Stimulated activated CD8-positive, alpha-beta memory T cell treated with anti-CD3 and anti-CD28 coated beads, Interleukin-15, amount 100 ng/mL, for 1 hour (primary cell): ENCODE data around the gene EDNRA.
"Not testable (repeated sequence)": the region's sequence is repeated elsewhere in the genome, so short reads cannot be mapped to it uniquely, and the experiment has no call there.

ENCODE experiments used
- DNase-seq: peaks from one replicate; pipeline ENCODE4 v3.0.0-alpha.2; 2020; ENCODE audit warnings: low read depth

EDNRA gene

GRCh38 chr4:147480891-147481576 is at the start of gene EDNRA:
TSS of gene EDNRA (plus strand) at chr4:147481097. CDS start at chr4:147485682, 4,585 bp downstream.
- no peak for DNase-seq

GRCh38 chr4:147434370-147434769 is 46.5 kb upstream of the EDNRA start:
- not testable (repeated sequence) for DNase-seq

- DNase-seq: no peak
These were observed 40.5 kb upstream of the EDNRA start for GRCh38 chr4:147440442-147440841.

GRCh38 chr4:147447786-147448185 is 33.1 kb upstream of the EDNRA start:
- DNase-seq: no peak

GRCh38 chr4:147453561-147454141 is 27.2 kb upstream of the EDNRA start:
- no peak for DNase-seq

GRCh38 chr4:147456706-147457105 is 24.2 kb upstream of the EDNRA start:
- no peak for DNase-seq

- DNase-seq: no peak
These were observed 19.7 kb upstream of the EDNRA start for GRCh38 chr4:147461161-147461560.

- no peak for DNase-seq
These were observed 17.8 kb upstream of the EDNRA start for GRCh38 chr4:147463065-147463464.

GRCh38 chr4:147465461-147465860 is 15.4 kb upstream of the EDNRA start:
- DNase-seq: no peak

- no peak for DNase-seq
These were observed 3.5 kb upstream of the EDNRA start for GRCh38 chr4:147477439-147477838.

GRCh38 chr4:147479376-147479775 is 1.5 kb upstream of the EDNRA start:
- DNase-seq: no peak

- DNase-seq: no peak
These were observed 1.1 kb upstream of the EDNRA start for GRCh38 chr4:147479786-147480185.

- DNase-seq: no peak
These were observed 401 bp upstream of the EDNRA start for GRCh38 chr4:147480502-147480890.

- DNase-seq: no peak
These were observed 746 bp downstream of the EDNRA start for GRCh38 chr4:147481577-147482109.

- no peak for DNase-seq
These were observed 1.4 kb downstream of the EDNRA start for GRCh38 chr4:147482281-147482680.

GRCh38 chr4:147485167-147485566 is 4.3 kb downstream of the EDNRA start:
- DNase-seq: no peak

- no peak for DNase-seq
These were observed 6.7 kb downstream of the EDNRA start for GRCh38 chr4:147487616-147488015.

GRCh38 chr4:147488556-147488955 is 7.7 kb downstream of the EDNRA start:
- no peak for DNase-seq

GRCh38 chr4:147491086-147491485 is 10.2 kb downstream of the EDNRA start:
- DNase-seq: no peak

GRCh38 chr4:147492306-147492705 is 11.4 kb downstream of the EDNRA start:
- DNase-seq: no peak

- DNase-seq: no peak
These were observed 11.9 kb downstream of the EDNRA start for GRCh38 chr4:147492761-147493160.

- DNase-seq: no peak
These were observed 12.4 kb downstream of the EDNRA start for GRCh38 chr4:147493307-147493706.

- no peak for DNase-seq
These were observed 13.4 kb downstream of the EDNRA start for GRCh38 chr4:147494301-147494700.

- DNase-seq: no peak
These were observed 15.6 kb downstream of the EDNRA start for GRCh38 chr4:147496500-147496899.
